ENCODE results near the gene GIPC3. TPM values are rescaled to one million over a fixed set of nuclear protein-coding genes. Genes with fewer than 3 reads are reported as not detected.
"Not testable (repeated sequence)": the region's sequence is repeated elsewhere in the genome, so short reads cannot be mapped to it uniquely, and the experiment has no call there.

Gene GIPC3
- total RNA-seq, 1 donor from 2014 or later = 0.21 TPM

- no peak for DNase-seq
These were observed 34.1 kb upstream of the GIPC3 start for GRCh38 chr19:3550947-3551791.

- no peak for DNase-seq
These were observed 33.5 kb upstream of the GIPC3 start for GRCh38 chr19:3551792-3552095.

GRCh38 chr19:3554254-3555083 is 30.8 kb upstream of the GIPC3 start:
- no peak for DNase-seq

- DNase-seq = no peak
These were observed 29.4 kb upstream of the GIPC3 start for GRCh38 chr19:3555653-3556422.

- DNase-seq = no peak
These were observed 28.8 kb upstream of the GIPC3 start for GRCh38 chr19:3556423-3556977.

GRCh38 chr19:3556978-3557460 is 28.3 kb upstream of the GIPC3 start:
- DNase-seq = no peak

- DNase-seq = peak; percentile 97
These were observed 27.6 kb upstream of the GIPC3 start, which contains the start of gene MFSD12 for GRCh38 chr19:3557461-3558248. Gene MFSD12 (minus strand): TSS chr19:3557586. CDS start chr19:3557403, 183 bp downstream.

GRCh38 chr19:3563709-3564524 is 21.4 kb upstream of the GIPC3 start:
- DNase-seq = no peak

- DNase-seq = no peak
These were observed 20.1 kb upstream of the GIPC3 start for GRCh38 chr19:3565139-3565538.

- DNase-seq = not testable (repeated sequence)
These were observed 15.2 kb upstream of the GIPC3 start for GRCh38 chr19:3570042-3570441.

- DNase-seq = no peak
These were observed 14.7 kb upstream of the GIPC3 start for GRCh38 chr19:3570606-3571011.

- peak; percentile 100 for DNase-seq
These were observed 13.0 kb upstream of the GIPC3 start for GRCh38 chr19:3572132-3572854.

GRCh38 chr19:3572855-3573161 is 12.5 kb upstream of the GIPC3 start, which contains the start of gene HMG20B:
Gene HMG20B (plus strand): TSS chr19:3572944. CDS start chr19:3573310, 366 bp downstream.
- no peak for DNase-seq

GRCh38 chr19:3573162-3573857 is 12.0 kb upstream of the GIPC3 start:
- DNase-seq = peak; percentile 30

GRCh38 chr19:3573858-3574637 is 11.2 kb upstream of the GIPC3 start:
- DNase-seq = peak; percentile 90

GRCh38 chr19:3575260-3575741 is 10.0 kb upstream of the GIPC3 start:
- peak; percentile 33 for DNase-seq

GRCh38 chr19:3575949-3576673 is 9.2 kb upstream of the GIPC3 start:
- no peak for DNase-seq
